ENCODE measurements around the gene FBXL4.

The FBXL4 gene

GRCh38 chr6:98947411-98948292, at the start of gene FBXL4:
TSS of gene FBXL4 (minus strand) at chr6:98947946. CDS start at chr6:98926988, 20,958 bp downstream.
- DNase-seq = no peak

GRCh38 chr6:98995116-98995515, 47.4 kb upstream of the FBXL4 start:
- no peak for DNase-seq

- DNase-seq = no peak
Observed at GRCh38 chr6:98992535-98992934, 44.8 kb upstream of the FBXL4 start.

GRCh38 chr6:98986071-98986615, 38.4 kb upstream of the FBXL4 start:
- DNase-seq = no peak

- DNase-seq = no peak
Observed at GRCh38 chr6:98985391-98985790, 37.6 kb upstream of the FBXL4 start.

GRCh38 chr6:98984121-98984520, 36.4 kb upstream of the FBXL4 start:
- no peak for DNase-seq

- no peak for DNase-seq
Observed at GRCh38 chr6:98981473-98981872, 33.7 kb upstream of the FBXL4 start.

- DNase-seq = no peak
Observed at GRCh38 chr6:98980819-98981218, 33.1 kb upstream of the FBXL4 start.

GRCh38 chr6:98977671-98978292, 30.0 kb upstream of the FBXL4 start:
- DNase-seq = no peak

GRCh38 chr6:98976674-98977385, 29.1 kb upstream of the FBXL4 start:
- no peak for DNase-seq

- DNase-seq = no peak
Observed at GRCh38 chr6:98975421-98975820, 27.7 kb upstream of the FBXL4 start.

GRCh38 chr6:98974309-98974708, 26.6 kb upstream of the FBXL4 start:
- no peak for DNase-seq

GRCh38 chr6:98973571-98973970, 25.8 kb upstream of the FBXL4 start:
- DNase-seq = no peak

- no peak for DNase-seq
Observed at GRCh38 chr6:98971303-98971702, 23.6 kb upstream of the FBXL4 start.

GRCh38 chr6:98970469-98970868, 22.7 kb upstream of the FBXL4 start:
- DNase-seq = no peak

GRCh38 chr6:98967616-98968015, 19.9 kb upstream of the FBXL4 start:
- no peak for DNase-seq

- no peak for DNase-seq
Observed at GRCh38 chr6:98959631-98960030, 11.9 kb upstream of the FBXL4 start.

- DNase-seq = no peak
Observed at GRCh38 chr6:98958776-98959175, 11.0 kb upstream of the FBXL4 start.

- DNase-seq = no peak
Observed at GRCh38 chr6:98957450-98957849, 9.7 kb upstream of the FBXL4 start.

GRCh38 chr6:98949589-98949988, 1.8 kb upstream of the FBXL4 start:
- no peak for DNase-seq

GRCh38 chr6:98946879-98947410, 801 bp downstream of the FBXL4 start:
- DNase-seq = peak in 1 of 2 experiments; percentile 26

- no peak for DNase-seq
Observed at GRCh38 chr6:98946266-98946878, 1.4 kb downstream of the FBXL4 start.
